Activated naive CD4-positive, alpha-beta T cell treated with anti-CD3 and anti-CD28 coated beads for 36 hours (primary cell): ENCODE results near the gene POLR2J2. TPM values are rescaled to one million over a fixed set of nuclear protein-coding genes. Genes with fewer than 3 reads are reported as not detected.
A peak's percentile ranks its signal among the peaks of the same experiment; 100 is the strongest.
"Not testable (repeated sequence)": the region's sequence is repeated elsewhere in the genome, so short reads cannot be mapped to it uniquely, and the experiment has no call there.

Experiments
- CTCF ChIA-PET: fragments of 350-600 bp; sonication (Branson Sonifier 250); formaldehyde crosslinking; loops from one replicate; lab custom pipeline; 2021; ENCODE audit warnings: antibody characterized with exemption; lab: Charles Lee
- DNase-seq: peaks from one replicate; pipeline ENCODE4 v3.0.0-alpha.2; 2020
- H3K27ac Mint-ChIP-seq: one replicate; pipeline ENCODE4 v1.8.0; 2021; ENCODE audit warnings: mild to moderate bottlenecking, mixed read lengths
- H3K27me3 Mint-ChIP-seq: one replicate; pipeline ENCODE4 v1.8.0; 2021; ENCODE audit warnings: low read depth, mixed read lengths
- H3K36me3 Mint-ChIP-seq: one replicate; pipeline ENCODE4 v1.8.0; 2021; ENCODE audit warnings: low read depth, mixed read lengths
- H3K4me1 Mint-ChIP-seq: one replicate; pipeline ENCODE4 v1.8.0; 2021; ENCODE audit warnings: low read depth, mixed read lengths
- H3K4me3 Mint-ChIP-seq: one replicate; pipeline ENCODE4 v1.8.0; 2021; ENCODE audit warnings: mild to moderate bottlenecking, moderate library complexity, mixed read lengths
- H3K9me3 Mint-ChIP-seq: one replicate; pipeline ENCODE4 v1.8.0; 2021; ENCODE audit warnings: mixed read lengths
- intact Hi-C: fragments of 100-400 bp; cut with micrococcal nuclease; formaldehyde crosslinking; loops from one replicate; pipeline ENCODE4 v1.15.1; 2023
- total RNA-seq, 2 experiments: library from RNA; stranded (reverse); gene quantifications; one replicate each; pipeline ENCODE4 v1.2.3, GENCODE V29; 2021

POLR2J2 gene
- total RNA-seq, 2 experiments from 2014 or later, result 4.8 to 5.6 TPM

GRCh38 chr7:102690602-102691001 is 19.1 kb upstream of the POLR2J2 start:
- H3K36me3 Mint-ChIP-seq, H3K27ac Mint-ChIP-seq, H3K9me3 Mint-ChIP-seq, H3K4me1 Mint-ChIP-seq, intact Hi-C loops, H3K4me3 Mint-ChIP-seq, DNase-seq, H3K27me3 Mint-ChIP-seq: not testable (repeated sequence)
- CTCF ChIA-PET, result interaction anchor here (1.2 kb wide), 1 partner anchor 385 kb away, joined by 3 read pairs; no protein-coding TSS in a partner anchor

- CTCF ChIA-PET, intact Hi-C loops, H3K4me1 Mint-ChIP-seq, H3K9me3 Mint-ChIP-seq, H3K27me3 Mint-ChIP-seq, H3K4me3 Mint-ChIP-seq, H3K27ac Mint-ChIP-seq, DNase-seq, H3K36me3 Mint-ChIP-seq: not testable (repeated sequence)
Measured at GRCh38 chr7:102689436-102690282, 18.2 kb upstream of the POLR2J2 start.

- intact Hi-C loops, H3K27me3 Mint-ChIP-seq, CTCF ChIA-PET, H3K36me3 Mint-ChIP-seq, DNase-seq, H3K27ac Mint-ChIP-seq, H3K9me3 Mint-ChIP-seq, H3K4me1 Mint-ChIP-seq, H3K4me3 Mint-ChIP-seq: not testable (repeated sequence)
Measured at GRCh38 chr7:102688299-102689036, 17.0 kb upstream of the POLR2J2 start.

GRCh38 chr7:102682560-102682959 is 11.1 kb upstream of the POLR2J2 start:
- DNase-seq, H3K4me3 Mint-ChIP-seq, H3K36me3 Mint-ChIP-seq, H3K27ac Mint-ChIP-seq, H3K27me3 Mint-ChIP-seq, H3K4me1 Mint-ChIP-seq, intact Hi-C loops, CTCF ChIA-PET, H3K9me3 Mint-ChIP-seq: not testable (repeated sequence)

GRCh38 chr7:102680780-102681179 is 9.3 kb upstream of the POLR2J2 start:
- DNase-seq, H3K27me3 Mint-ChIP-seq, CTCF ChIA-PET, H3K4me3 Mint-ChIP-seq, H3K36me3 Mint-ChIP-seq, intact Hi-C loops, H3K27ac Mint-ChIP-seq, H3K4me1 Mint-ChIP-seq, H3K9me3 Mint-ChIP-seq: not testable (repeated sequence)

- H3K27me3 Mint-ChIP-seq, intact Hi-C loops: not testable (repeated sequence)
Measured at GRCh38 chr7:102675545-102675944, 4.1 kb upstream of the POLR2J2 start.

GRCh38 chr7:102673447-102674067 is 2.1 kb upstream of the POLR2J2 start:
- H3K4me1 Mint-ChIP-seq, H3K4me3 Mint-ChIP-seq, intact Hi-C loops, H3K27me3 Mint-ChIP-seq, H3K27ac Mint-ChIP-seq, H3K9me3 Mint-ChIP-seq, CTCF ChIA-PET, DNase-seq, H3K36me3 Mint-ChIP-seq: not testable (repeated sequence)

More at GRCh38 chr7:102675545-102675944, 4.1 kb upstream of the POLR2J2 start:
- CTCF ChIA-PET, H3K9me3 Mint-ChIP-seq, H3K4me3 Mint-ChIP-seq, H3K4me1 Mint-ChIP-seq, H3K27ac Mint-ChIP-seq, H3K36me3 Mint-ChIP-seq: not testable (repeated sequence)
- DNase-seq, result peak; percentile 12

- CTCF ChIA-PET, DNase-seq, H3K27me3 Mint-ChIP-seq: not testable (repeated sequence)
Measured at GRCh38 chr7:102671956-102672307, 469 bp upstream of the POLR2J2 start.

GRCh38 chr7:102667523-102667922 is 3.9 kb downstream of the POLR2J2 start:
- H3K4me3 Mint-ChIP-seq, H3K4me1 Mint-ChIP-seq, H3K9me3 Mint-ChIP-seq, H3K36me3 Mint-ChIP-seq, CTCF ChIA-PET, H3K27ac Mint-ChIP-seq, DNase-seq, intact Hi-C loops, H3K27me3 Mint-ChIP-seq: not testable (repeated sequence)

More at GRCh38 chr7:102671956-102672307, 469 bp upstream of the POLR2J2 start:
- H3K4me3 Mint-ChIP-seq, intact Hi-C loops, H3K4me1 Mint-ChIP-seq, H3K27ac Mint-ChIP-seq, H3K9me3 Mint-ChIP-seq, H3K36me3 Mint-ChIP-seq: not testable (repeated sequence)

GRCh38 chr7:102666850-102667249 is 4.6 kb downstream of the POLR2J2 start:
- H3K9me3 Mint-ChIP-seq, intact Hi-C loops, DNase-seq, H3K27ac Mint-ChIP-seq, H3K27me3 Mint-ChIP-seq, H3K4me3 Mint-ChIP-seq, H3K4me1 Mint-ChIP-seq, CTCF ChIA-PET, H3K36me3 Mint-ChIP-seq: not testable (repeated sequence)

GRCh38 chr7:102664765-102665164 is 6.7 kb downstream of the POLR2J2 start:
- DNase-seq, H3K36me3 Mint-ChIP-seq, H3K9me3 Mint-ChIP-seq, H3K27me3 Mint-ChIP-seq, H3K4me1 Mint-ChIP-seq, intact Hi-C loops, H3K27ac Mint-ChIP-seq, H3K4me3 Mint-ChIP-seq, CTCF ChIA-PET: not testable (repeated sequence)

GRCh38 chr7:102649924-102650323 is 21.5 kb downstream of the POLR2J2 start, which contains the start of gene SPDYE2B:
Gene SPDYE2B, plus strand, starts transcription at chr7:102650319. Its CDS starts 2,030 bp downstream, at chr7:102652349.
- H3K27ac Mint-ChIP-seq, DNase-seq, intact Hi-C loops, H3K36me3 Mint-ChIP-seq, H3K9me3 Mint-ChIP-seq, H3K27me3 Mint-ChIP-seq, H3K4me1 Mint-ChIP-seq, CTCF ChIA-PET, H3K4me3 Mint-ChIP-seq: not testable (repeated sequence)
